GM18858 (cell line): ENCODE data around the gene KRT27.
"Not testable (repeated sequence)": the region's sequence is repeated elsewhere in the genome, so short reads cannot be mapped to it uniquely, and the experiment has no call there.

ENCODE experiments used
- ATAC-seq: cut with Tn5 transposase; IDR thresholded peaks from one replicate; pipeline ENCODE4 v1.9.1; 2021; ENCODE audit not compliant: unreplicated experiment

Gene KRT27

GRCh38 chr17:40760105-40761016, 22.0 kb downstream of the KRT27 start:
- no peak for ATAC-seq

- no peak for ATAC-seq
These were observed 27.1 kb downstream of the KRT27 start, which contains the start of gene KRT25 for GRCh38 chr17:40755231-40755630. Gene KRT25, minus strand, starts transcription at chr17:40755331. Its CDS starts 60 bp downstream, at chr17:40755271.

- no peak for ATAC-seq
These were observed 28.5 kb downstream of the KRT27 start for GRCh38 chr17:40753804-40754203.

- no peak for ATAC-seq
These were observed 31.3 kb downstream of the KRT27 start for GRCh38 chr17:40751065-40751464.

GRCh38 chr17:40750391-40750790, 32.0 kb downstream of the KRT27 start:
- no peak for ATAC-seq

- ATAC-seq: not testable (repeated sequence)
These were observed 33.7 kb downstream of the KRT27 start for GRCh38 chr17:40748666-40749065.

- ATAC-seq: no peak
These were observed 43.8 kb downstream of the KRT27 start for GRCh38 chr17:40738553-40738952.

GRCh38 chr17:40735016-40735415, 47.3 kb downstream of the KRT27 start:
- ATAC-seq: no peak

GRCh38 chr17:40734018-40734417, 48.3 kb downstream of the KRT27 start:
- no peak for ATAC-seq

GRCh38 chr17:40730970-40731369, 51.4 kb downstream of the KRT27 start:
- no peak for ATAC-seq

- no peak for ATAC-seq
These were observed 54.7 kb downstream of the KRT27 start for GRCh38 chr17:40727447-40728231.

- ATAC-seq: no peak
These were observed 55.4 kb downstream of the KRT27 start for GRCh38 chr17:40726919-40727318.
